Stimulated activated CD8-positive, alpha-beta memory T cell treated with anti-CD3 and anti-CD28 coated beads, Interleukin-12 subunit alpha, Interleukin-12 subunit beta, amount 100 ng/mL, for 1 hour (primary cell): ENCODE results near the gene COL12A1.

Source experiments
- DNase-seq: peaks from one replicate; pipeline ENCODE4 v3.0.0-alpha.2; 2020; ENCODE audit warnings: low read depth

The COL12A1 gene

GRCh38 chr6:75205776-75206575 lies at the start of gene COL12A1:
Gene COL12A1, minus strand, starts transcription at chr6:75206053. Its CDS starts 3,261 bp downstream, at chr6:75202792.
- DNase-seq: no peak

GRCh38 chr6:75250552-75250951 lies 44.7 kb upstream of the COL12A1 start:
- no peak for DNase-seq

- no peak for DNase-seq
Observed at GRCh38 chr6:75249837-75250236, 44.0 kb upstream of the COL12A1 start.

- DNase-seq: no peak
Observed at GRCh38 chr6:75246386-75246785, 40.5 kb upstream of the COL12A1 start.

GRCh38 chr6:75244063-75244584 lies 38.3 kb upstream of the COL12A1 start:
- no peak for DNase-seq

GRCh38 chr6:75243333-75244062 lies 37.6 kb upstream of the COL12A1 start, which contains the start of gene COX7A2:
Gene COX7A2, minus strand, starts transcription at chr6:75243801. Its CDS starts 67 bp downstream, at chr6:75243734.
- peak; percentile 74 for DNase-seq

GRCh38 chr6:75236630-75237029 lies 30.8 kb upstream of the COL12A1 start:
- no peak for DNase-seq

- no peak for DNase-seq
Observed at GRCh38 chr6:75235271-75235670, 29.4 kb upstream of the COL12A1 start.

GRCh38 chr6:75234126-75234865 lies 28.4 kb upstream of the COL12A1 start:
- no peak for DNase-seq

- no peak for DNase-seq
Observed at GRCh38 chr6:75233092-75233615, 27.3 kb upstream of the COL12A1 start.

GRCh38 chr6:75230484-75231325 lies 24.9 kb upstream of the COL12A1 start:
- no peak for DNase-seq

- no peak for DNase-seq
Observed at GRCh38 chr6:75224303-75224926, 18.6 kb upstream of the COL12A1 start.

- no peak for DNase-seq
Observed at GRCh38 chr6:75223428-75223827, 17.6 kb upstream of the COL12A1 start.

- no peak for DNase-seq
Observed at GRCh38 chr6:75222261-75222660, 16.4 kb upstream of the COL12A1 start.

GRCh38 chr6:75221116-75221515 lies 15.3 kb upstream of the COL12A1 start:
- no peak for DNase-seq

GRCh38 chr6:75220357-75220756 lies 14.5 kb upstream of the COL12A1 start:
- DNase-seq: no peak

- no peak for DNase-seq
Observed at GRCh38 chr6:75219263-75219662, 13.4 kb upstream of the COL12A1 start.

- DNase-seq: no peak
Observed at GRCh38 chr6:75217193-75217592, 11.3 kb upstream of the COL12A1 start.

- no peak for DNase-seq
Observed at GRCh38 chr6:75215291-75215690, 9.4 kb upstream of the COL12A1 start.

- no peak for DNase-seq
Observed at GRCh38 chr6:75213732-75214131, 7.9 kb upstream of the COL12A1 start.

- DNase-seq: no peak
Observed at GRCh38 chr6:75213112-75213511, 7.3 kb upstream of the COL12A1 start.
